SK-N-SH treated with all-trans-retinoic acid at 6 μM for 48 hours (cell line): ENCODE results near the gene ARL8A.

Experiments used
- ATAC-seq: fragments of 200-7000 bp; cut with Tn5 transposase; 3 replicates; pipeline ENCODE4 v1.9.1; 2020; ENCODE audit warnings: mild to moderate bottlenecking, moderate library complexity
- ARNTL ChIP-seq: fragments of 450-650 bp; formaldehyde crosslinking; IDR thresholded peaks from 2 replicates; pipeline ENCODE4 v1.5.0; 2020; ENCODE audit warnings: low read depth, mild to moderate bottlenecking, moderate library complexity, borderline replicate concordance
- BACH2 ChIP-seq: fragments of 250-450 bp; sonication (Bioruptor Pico); IDR thresholded peaks from 2 replicates; pipeline ENCODE4 v1.9.0; 2021; ENCODE audit warnings: mild to moderate bottlenecking, borderline replicate concordance
- CREB5 ChIP-seq: fragments of 250-450 bp; sonication (Bioruptor Pico); IDR thresholded peaks from 2 replicates; pipeline ENCODE4 v1.5.1; 2020; ENCODE audit warnings: low read depth, mild to moderate bottlenecking, moderate library complexity
- CSDC2 ChIP-seq: fragments of 250-450 bp; sonication (Bioruptor Pico); IDR thresholded peaks from 2 replicates; pipeline ENCODE4 v1.5.0; 2020; ENCODE audit warnings: mild to moderate bottlenecking, moderate library complexity
- ISL1 ChIP-seq: fragments of 250-450 bp; sonication (Bioruptor Pico); IDR thresholded peaks from 2 replicates; pipeline ENCODE4 v2.1.2; 2022; ENCODE audit warnings: mild to moderate bottlenecking, moderate library complexity
- OSR1 ChIP-seq: fragments of 250-450 bp; sonication (Bioruptor Pico); IDR thresholded peaks from 2 replicates; pipeline ENCODE4 v1.8.0; 2022; ENCODE audit warnings: moderate library complexity, mild to moderate bottlenecking, inconsistent platforms
- RARB ChIP-seq: fragments of 250-450 bp; sonication (Bioruptor Pico); IDR thresholded peaks from 2 replicates; pipeline ENCODE4 v1.8.0; 2021; ENCODE audit warnings: mild to moderate bottlenecking, moderate library complexity
- TCF4 ChIP-seq: fragments of 250-450 bp; sonication (Bioruptor Pico); IDR thresholded peaks from 2 replicates; pipeline ENCODE4 v1.8.0; 2021; ENCODE audit warnings: mild to moderate bottlenecking, moderate library complexity, borderline replicate concordance
- TOX ChIP-seq: fragments of 250-450 bp; sonication (Bioruptor Pico); IDR thresholded peaks from 2 replicates; pipeline ENCODE4 v1.8.0; 2021; ENCODE audit warnings: mild to moderate bottlenecking, moderate library complexity, borderline replicate concordance
- ZFP3 ChIP-seq: fragments of 250-450 bp; sonication (Bioruptor Pico); IDR thresholded peaks from 2 replicates; pipeline ENCODE4 v1.5.0; 2020; ENCODE audit warnings: mild to moderate bottlenecking, moderate library complexity
- ZFP30 ChIP-seq: fragments of 450-650 bp; formaldehyde crosslinking; IDR thresholded peaks from 2 replicates; pipeline ENCODE4 v1.5.0; 2022; ENCODE audit warnings: mild to moderate bottlenecking, moderate library complexity
- ZNF565 ChIP-seq: fragments of 450-650 bp; formaldehyde crosslinking; conservative IDR thresholded peaks from 2 replicates; pipeline ENCODE4 v1.5.0; 2020; ENCODE audit warnings: low read depth, mild to moderate bottlenecking, moderate library complexity
- TF ChIP-seq, protein P1 (sequence below): fragments of 250-450 bp; sonication (Bioruptor Pico); IDR thresholded peaks from 2 replicates; pipeline ENCODE4 v1.5.1; 2021; ENCODE audit warnings: mild to moderate bottlenecking, moderate library complexity
- TF ChIP-seq, protein P2 (sequence below): fragments of 250-450 bp; sonication (Bioruptor Pico); IDR thresholded peaks from 2 replicates; pipeline ENCODE4 v1.5.0; 2020; ENCODE audit warnings: mild to moderate bottlenecking, moderate library complexity
- TF ChIP-seq, protein P3 (sequence below): fragments of 250-450 bp; sonication (Bioruptor Pico); IDR thresholded peaks from 2 replicates; pipeline ENCODE4 v1.8.0; 2020; ENCODE audit warnings: mild to moderate bottlenecking, moderate library complexity, borderline replicate concordance

Gene ARL8A

GRCh38 chr1:202130297-202130721, 14.2 kb downstream of the ARL8A start:
- ATAC-seq = peak; percentile 12

DNA sequence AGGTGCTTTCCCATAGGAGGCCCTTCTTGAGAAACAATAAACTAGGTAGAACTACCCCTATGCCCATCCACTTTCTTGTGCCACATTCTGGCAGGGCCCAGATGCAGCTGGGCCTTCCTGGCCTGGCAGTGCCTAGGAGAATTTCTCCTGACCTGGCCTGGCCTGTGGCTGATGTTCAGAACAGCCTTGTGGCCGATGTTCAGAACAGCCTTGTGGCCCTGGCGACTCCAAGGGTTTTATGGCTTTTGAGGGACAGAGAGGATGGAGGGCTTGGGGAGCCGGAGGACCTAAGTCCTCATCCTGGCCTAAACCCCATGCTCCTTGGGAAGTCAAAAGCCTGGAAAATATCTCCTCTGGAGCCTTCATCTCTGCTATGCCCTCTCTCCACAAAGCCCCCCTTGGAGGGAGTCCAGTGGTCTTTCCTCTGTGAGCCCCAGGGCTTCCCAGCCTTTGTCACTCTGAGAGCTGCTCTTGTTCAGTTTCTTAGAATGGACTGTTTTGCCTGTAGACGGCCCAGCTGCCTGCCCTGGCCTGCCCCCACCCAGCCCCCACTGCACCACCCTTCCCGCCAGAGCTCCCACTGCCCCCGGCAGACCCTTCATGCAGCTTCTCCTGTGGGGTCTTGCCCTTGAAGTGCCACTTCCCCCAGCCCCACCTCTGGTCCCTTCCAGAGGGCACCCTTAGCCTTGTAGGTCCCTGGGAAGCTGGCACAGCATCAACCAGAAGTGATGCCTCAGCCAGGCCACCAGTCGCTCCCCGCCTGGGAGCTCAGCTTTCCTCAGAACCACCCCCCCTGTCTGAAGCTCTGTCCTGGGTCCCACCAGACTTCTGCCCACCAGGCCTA, 14.9 kb downstream of the ARL8A start:
- TF ChIP-seq ZNF565 (CRISPR knock-in tag) (no peak), CREB5 (no peak), ARNTL (CRISPR knock-in tag) (no peak), BACH2 (CRISPR knock-in tag) (no peak), RARB (CRISPR knock-in tag) (no peak), ZFP3 (CRISPR knock-in tag) (no peak), ZFP30 (CRISPR knock-in tag) (no peak)
- TF ChIP-seq, protein P1, sequence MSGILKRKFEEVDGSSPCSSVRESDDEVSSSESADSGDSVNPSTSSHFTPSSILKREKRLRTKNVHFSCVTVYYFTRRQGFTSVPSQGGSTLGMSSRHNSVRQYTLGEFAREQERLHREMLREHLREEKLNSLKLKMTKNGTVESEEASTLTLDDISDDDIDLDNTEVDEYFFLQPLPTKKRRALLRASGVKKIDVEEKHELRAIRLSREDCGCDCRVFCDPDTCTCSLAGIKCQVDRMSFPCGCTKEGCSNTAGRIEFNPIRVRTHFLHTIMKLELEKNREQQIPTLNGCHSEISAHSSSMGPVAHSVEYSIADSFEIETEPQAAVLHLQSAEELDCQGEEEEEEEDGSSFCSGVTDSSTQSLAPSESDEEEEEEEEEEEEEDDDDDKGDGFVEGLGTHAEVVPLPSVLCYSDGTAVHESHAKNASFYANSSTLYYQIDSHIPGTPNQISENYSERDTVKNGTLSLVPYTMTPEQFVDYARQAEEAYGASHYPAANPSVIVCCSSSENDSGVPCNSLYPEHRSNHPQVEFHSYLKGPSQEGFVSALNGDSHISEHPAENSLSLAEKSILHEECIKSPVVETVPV (CRISPR knock-in tag) = no peak
- TF ChIP-seq, protein P2, sequence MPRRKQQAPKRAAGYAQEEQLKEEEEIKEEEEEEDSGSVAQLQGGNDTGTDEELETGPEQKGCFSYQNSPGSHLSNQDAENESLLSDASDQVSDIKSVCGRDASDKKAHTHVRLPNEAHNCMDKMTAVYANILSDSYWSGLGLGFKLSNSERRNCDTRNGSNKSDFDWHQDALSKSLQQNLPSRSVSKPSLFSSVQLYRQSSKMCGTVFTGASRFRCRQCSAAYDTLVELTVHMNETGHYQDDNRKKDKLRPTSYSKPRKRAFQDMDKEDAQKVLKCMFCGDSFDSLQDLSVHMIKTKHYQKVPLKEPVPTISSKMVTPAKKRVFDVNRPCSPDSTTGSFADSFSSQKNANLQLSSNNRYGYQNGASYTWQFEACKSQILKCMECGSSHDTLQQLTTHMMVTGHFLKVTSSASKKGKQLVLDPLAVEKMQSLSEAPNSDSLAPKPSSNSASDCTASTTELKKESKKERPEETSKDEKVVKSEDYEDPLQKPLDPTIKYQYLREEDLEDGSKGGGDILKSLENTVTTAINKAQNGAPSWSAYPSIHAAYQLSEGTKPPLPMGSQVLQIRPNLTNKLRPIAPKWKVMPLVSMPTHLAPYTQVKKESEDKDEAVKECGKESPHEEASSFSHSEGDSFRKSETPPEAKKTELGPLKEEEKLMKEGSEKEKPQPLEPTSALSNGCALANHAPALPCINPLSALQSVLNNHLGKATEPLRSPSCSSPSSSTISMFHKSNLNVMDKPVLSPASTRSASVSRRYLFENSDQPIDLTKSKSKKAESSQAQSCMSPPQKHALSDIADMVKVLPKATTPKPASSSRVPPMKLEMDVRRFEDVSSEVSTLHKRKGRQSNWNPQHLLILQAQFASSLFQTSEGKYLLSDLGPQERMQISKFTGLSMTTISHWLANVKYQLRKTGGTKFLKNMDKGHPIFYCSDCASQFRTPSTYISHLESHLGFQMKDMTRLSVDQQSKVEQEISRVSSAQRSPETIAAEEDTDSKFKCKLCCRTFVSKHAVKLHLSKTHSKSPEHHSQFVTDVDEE (CRISPR knock-in tag) = no peak
- TF ChIP-seq, protein P3, sequence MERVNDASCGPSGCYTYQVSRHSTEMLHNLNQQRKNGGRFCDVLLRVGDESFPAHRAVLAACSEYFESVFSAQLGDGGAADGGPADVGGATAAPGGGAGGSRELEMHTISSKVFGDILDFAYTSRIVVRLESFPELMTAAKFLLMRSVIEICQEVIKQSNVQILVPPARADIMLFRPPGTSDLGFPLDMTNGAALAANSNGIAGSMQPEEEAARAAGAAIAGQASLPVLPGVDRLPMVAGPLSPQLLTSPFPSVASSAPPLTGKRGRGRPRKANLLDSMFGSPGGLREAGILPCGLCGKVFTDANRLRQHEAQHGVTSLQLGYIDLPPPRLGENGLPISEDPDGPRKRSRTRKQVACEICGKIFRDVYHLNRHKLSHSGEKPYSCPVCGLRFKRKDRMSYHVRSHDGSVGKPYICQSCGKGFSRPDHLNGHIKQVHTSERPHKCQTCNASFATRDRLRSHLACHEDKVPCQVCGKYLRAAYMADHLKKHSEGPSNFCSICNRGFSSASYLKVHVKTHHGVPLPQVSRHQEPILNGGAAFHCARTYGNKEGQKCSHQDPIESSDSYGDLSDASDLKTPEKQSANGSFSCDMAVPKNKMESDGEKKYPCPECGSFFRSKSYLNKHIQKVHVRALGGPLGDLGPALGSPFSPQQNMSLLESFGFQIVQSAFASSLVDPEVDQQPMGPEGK (CRISPR knock-in tag) = no peak
- ATAC-seq = peak; percentile 25

More at GRCh38 chr1:202130297-202130721, 14.2 kb downstream of the ARL8A start:
- TF ChIP-seq ZFP30 (CRISPR knock-in tag) (no peak), ISL1 (CRISPR knock-in tag) (no peak), ZFP3 (CRISPR knock-in tag) (no peak), OSR1 (CRISPR knock-in tag) (no peak), TCF4 (no peak), TOX (no peak), ZNF565 (CRISPR knock-in tag) (no peak), CSDC2 (CRISPR knock-in tag) (no peak), RARB (CRISPR knock-in tag) (no peak)
- TF ChIP-seq, protein P2 (CRISPR knock-in tag) = no peak

GRCh38 chr1:202127836-202128622, 16.5 kb downstream of the ARL8A start:
- TF ChIP-seq, protein P3 (CRISPR knock-in tag) = no peak
- ATAC-seq = no peak
